ENCODE results near the gene KCNJ12.

DNA sequence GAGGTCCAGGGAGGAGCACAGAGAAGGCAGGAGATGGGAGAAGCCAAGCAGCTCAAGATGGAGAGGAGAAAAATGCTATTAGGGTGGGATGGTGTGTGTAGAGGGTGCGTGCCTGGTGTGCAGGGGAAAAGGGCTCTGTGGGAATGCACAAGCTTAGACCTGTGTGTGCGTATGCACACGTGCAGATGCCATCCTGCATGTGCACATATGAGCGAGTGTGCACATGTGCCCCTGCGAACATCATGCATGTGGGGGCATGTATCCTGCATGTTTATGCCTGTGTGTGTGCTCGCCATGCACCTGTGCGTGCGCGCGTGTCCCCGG, 438 bp upstream of the KCNJ12 start:
- TF ChIP-seq CTCF (IDR thresholded peaks at IDR 0.05 in 4 of 5, conservative IDR thresholded peaks at IDR 0.05 in 1 of 5), result no peak
- no peak for TF ChIP-seq POLR2A (IDR thresholded peaks at IDR 0.05)

Measured in gastrocnemius medialis (tissue), 4 donors.